ENCODE data around the gene VSTM4.

GRCh38 chr10:49021685-49022084 lies 93.6 kb downstream of the VSTM4 start:
- TF ChIP-seq CTCF (IDR thresholded peaks at IDR 0.05): no peak
- TF ChIP-seq, protein P1, sequence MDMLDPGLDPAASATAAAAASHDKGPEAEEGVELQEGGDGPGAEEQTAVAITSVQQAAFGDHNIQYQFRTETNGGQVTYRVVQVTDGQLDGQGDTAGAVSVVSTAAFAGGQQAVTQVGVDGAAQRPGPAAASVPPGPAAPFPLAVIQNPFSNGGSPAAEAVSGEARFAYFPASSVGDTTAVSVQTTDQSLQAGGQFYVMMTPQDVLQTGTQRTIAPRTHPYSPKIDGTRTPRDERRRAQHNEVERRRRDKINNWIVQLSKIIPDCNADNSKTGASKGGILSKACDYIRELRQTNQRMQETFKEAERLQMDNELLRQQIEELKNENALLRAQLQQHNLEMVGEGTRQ (IDR thresholded peaks at IDR 0.05; ENCODE audit: borderline replicate concordance, low read depth, low read length): no peak
- no peak for TF ChIP-seq USF1 (IDR thresholded peaks at IDR 0.05; ENCODE audit: borderline replicate concordance, low read depth)
- TF ChIP-seq YY1 (IDR thresholded peaks at IDR 0.05; ENCODE audit: low read depth): no peak
